Activated CD8-positive, alpha-beta memory T cell treated with anti-CD3 and anti-CD28 coated beads for 1 hour (primary cell): Measurements from ENCODE around the gene PIK3R4.

Experiments used
- DNase-seq, 2 donors: peaks; one replicate each; pipeline ENCODE4 v3.0.0-alpha.2; 2020; ENCODE audit warnings: low read depth in 1 of 2; ENCODE audit errors: extremely low read depth in 1 of 2

The PIK3R4 gene

GRCh38 chr3:130692455-130692854 lies 54.2 kb downstream of the PIK3R4 start:
- no peak for DNase-seq

DNA sequence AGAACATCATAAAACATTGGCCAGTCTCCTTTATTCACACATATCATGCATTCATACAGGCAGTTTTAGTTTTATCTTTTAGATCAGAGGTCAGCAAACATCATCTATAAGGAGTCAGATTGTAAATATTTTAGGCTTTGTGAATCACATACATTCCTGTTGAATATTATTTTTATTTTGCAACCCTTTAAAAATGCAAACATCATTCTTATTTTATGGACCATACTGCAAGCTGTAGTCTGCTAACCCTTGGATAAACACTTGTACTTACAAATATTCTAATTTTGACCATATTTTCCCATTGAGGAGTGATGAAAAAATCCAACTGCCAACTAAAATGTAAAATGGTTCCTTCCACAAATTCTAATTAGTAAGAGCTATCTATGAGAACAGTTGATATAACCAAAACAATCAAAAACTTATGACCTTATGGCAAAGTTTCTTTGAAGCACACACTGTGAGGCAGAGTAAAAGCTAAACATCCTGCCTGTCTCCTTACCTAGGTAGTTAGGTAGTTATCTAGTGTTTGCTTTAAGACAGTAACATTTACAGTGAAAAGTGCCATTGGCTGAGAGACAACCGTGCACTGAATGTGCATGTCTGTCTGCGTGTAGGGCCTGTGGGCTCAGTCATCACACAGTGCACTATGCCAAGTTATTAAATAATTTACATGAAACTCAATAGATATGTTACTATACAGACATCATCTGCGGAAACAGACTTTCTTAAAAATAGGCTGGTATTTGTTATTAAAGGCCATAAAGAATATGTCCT lies 57.7 kb downstream of the PIK3R4 start:
- no peak for DNase-seq

DNA sequence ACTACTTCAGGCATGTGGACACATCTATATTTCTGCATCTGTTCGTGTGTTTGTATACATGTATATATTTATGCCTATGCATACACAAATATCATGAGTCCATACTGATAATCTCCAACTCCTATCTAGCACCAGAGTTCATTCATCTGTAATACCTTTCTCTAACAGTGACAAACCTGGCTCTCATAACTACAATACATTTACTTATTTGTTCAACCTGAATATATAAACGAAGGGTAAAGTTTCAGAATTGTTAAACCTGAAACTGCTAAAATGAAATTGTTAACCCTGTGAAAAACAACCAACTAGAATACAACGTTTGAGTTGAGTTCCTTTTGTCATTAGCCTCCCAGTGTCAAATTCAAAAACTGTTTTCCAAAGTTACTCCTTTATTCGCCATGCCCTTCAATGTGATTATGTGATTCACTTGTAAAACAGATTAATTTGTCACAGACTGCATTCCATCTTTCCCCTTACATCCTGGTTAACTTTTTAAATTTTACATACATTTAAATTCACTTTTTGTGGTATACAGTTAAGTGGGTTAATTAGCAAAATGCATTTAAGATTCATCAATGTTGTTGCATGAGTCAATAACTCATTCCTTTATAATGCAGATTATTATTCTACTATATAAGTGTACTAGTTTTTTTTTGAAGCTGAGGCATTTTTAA lies 58.5 kb downstream of the PIK3R4 start:
- DNase-seq = no peak

DNA sequence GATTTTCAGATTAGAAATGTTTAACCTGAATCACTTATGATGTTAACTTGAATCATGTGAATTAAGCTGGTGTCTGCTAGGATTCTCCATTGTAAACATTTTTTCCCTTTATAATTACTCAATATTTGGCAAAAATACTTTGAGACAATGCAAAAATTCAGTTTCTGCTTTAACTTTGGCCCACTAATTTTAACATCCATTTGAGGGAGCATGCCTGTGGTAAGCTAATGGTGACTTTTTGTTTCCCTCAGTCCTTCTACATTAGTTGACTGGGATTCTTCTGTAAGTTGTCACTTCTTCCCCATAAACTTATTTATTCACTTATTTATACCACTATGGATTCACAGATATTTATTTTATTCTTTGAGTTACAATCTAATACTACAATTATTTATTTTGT lies 59.3 kb downstream of the PIK3R4 start:
- no peak for DNase-seq

- no peak for DNase-seq
These were observed 59.8 kb downstream of the PIK3R4 start for GRCh38 chr3:130686833-130687232.

DNA sequence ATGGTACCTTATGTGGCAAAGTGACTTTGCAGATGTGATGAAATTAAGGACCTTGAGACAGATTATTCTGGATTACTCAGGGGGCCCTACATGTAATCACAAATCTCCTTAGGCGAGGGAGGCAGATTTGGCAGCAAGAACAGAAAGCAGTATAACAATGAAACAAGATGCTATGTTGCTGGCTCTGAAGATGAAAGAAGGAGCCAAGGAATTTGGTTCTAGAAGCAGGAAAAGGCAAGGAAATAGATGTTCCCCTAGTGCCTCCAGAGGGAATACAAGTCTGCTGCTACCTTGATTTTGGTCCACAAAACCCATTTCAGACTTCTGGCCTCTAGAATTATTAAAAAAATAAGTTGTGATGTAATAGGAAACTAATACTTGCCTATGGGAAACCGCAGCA lies 64.5 kb downstream of the PIK3R4 start:
- DNase-seq = no peak

- no peak for DNase-seq
These were observed 67.4 kb downstream of the PIK3R4 start for GRCh38 chr3:130679218-130679617.

DNA sequence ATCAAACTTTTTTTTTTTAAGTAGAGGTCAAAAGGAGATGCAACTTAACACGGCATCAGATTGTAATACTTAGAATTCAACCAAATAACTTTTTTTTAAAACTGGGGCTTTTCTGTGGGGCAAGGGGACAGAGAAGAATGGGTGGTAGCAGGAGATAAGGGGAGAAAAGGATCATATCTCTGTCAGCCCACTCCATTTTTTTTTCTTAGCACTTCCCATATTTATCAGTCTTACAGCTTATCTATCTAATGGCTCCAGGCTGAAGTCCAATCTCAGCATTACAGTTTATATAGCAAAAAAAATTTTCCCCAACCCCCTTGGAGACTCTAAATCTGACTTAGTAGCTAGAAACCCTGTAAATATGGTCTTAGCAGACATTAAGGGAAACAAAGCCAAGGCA lies 69.3 kb downstream of the PIK3R4 start:
- DNase-seq = no peak

GRCh38 chr3:130671545-130672312 lies 74.9 kb downstream of the PIK3R4 start:
- DNase-seq = no peak

GRCh38 chr3:130669740-130670139 lies 76.9 kb downstream of the PIK3R4 start:
- no peak for DNase-seq

- DNase-seq = no peak
These were observed 83.5 kb downstream of the PIK3R4 start for GRCh38 chr3:130663092-130663491.

DNA sequence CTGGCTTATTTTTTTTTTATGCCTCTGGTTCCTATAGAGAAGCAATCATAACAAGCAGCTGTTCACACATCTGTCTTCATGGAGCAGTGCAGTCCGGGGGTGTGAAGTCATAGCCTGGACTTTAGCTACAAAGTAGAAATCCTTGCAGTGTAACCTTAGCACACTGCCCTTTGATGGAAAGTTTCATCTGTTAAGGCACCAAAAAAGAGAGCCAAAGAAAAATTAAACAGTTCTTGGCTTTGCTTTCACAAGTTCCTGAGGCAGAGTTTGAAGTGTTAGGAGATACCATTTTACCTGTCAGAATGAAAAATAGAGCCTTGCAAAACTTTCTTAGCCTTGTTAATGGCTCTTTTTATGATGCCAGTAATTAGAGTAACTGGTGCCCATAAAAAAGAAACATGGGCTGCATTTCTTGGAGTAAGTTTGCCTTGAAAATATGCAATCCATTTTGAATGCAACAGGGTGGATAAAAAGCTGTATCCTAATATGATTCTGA lies 84.1 kb downstream of the PIK3R4 start:
- DNase-seq = no peak

- no peak for DNase-seq
These were observed 85.3 kb downstream of the PIK3R4 start for GRCh38 chr3:130661140-130661891.

DNA sequence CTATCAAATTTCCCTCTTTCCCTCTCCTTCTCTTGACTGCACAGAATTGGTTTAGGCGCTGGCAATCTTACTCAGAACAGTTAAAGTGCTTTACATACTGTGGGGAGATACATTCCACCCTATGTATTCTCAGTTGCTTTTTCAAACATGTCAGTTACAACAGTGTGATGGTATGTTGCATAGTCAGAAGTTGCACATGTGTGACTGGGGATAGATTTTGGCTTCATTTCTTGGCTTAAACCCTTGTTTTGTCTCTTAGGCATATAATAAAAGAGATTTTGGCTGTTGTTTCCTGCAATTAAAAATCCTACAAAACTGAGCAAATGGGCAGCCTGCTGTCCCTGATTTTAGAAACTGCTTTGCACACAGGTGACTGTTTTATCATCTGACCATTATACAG lies 86.7 kb downstream of the PIK3R4 start:
- DNase-seq = no peak

GRCh38 chr3:130658678-130659077 lies 88.0 kb downstream of the PIK3R4 start:
- no peak for DNase-seq

DNA sequence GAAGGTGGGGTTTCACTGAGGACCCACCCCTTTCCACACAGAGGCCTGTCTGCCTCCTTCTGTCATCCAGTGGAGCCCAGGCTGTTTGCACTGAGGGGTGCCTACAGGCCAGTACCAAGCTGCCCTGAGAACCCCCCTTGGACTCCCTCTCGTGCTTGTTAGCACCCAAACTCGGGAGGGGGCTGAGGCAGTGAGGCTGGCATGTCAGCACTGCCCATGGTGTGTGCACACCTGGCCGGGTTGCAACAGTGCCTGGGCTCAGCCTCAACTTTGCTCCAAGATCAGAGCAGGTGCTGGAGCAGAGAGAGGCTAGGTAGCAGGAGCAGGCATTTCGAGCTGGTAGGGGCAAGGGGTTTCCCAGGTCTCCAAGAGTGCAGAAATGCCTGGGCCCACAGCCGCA lies 90.0 kb downstream of the PIK3R4 start:
- DNase-seq = no peak

GRCh38 chr3:130654921-130655320 lies 91.7 kb downstream of the PIK3R4 start:
- no peak for DNase-seq

- no peak for DNase-seq
These were observed 92.5 kb downstream of the PIK3R4 start for GRCh38 chr3:130654091-130654490.

DNA sequence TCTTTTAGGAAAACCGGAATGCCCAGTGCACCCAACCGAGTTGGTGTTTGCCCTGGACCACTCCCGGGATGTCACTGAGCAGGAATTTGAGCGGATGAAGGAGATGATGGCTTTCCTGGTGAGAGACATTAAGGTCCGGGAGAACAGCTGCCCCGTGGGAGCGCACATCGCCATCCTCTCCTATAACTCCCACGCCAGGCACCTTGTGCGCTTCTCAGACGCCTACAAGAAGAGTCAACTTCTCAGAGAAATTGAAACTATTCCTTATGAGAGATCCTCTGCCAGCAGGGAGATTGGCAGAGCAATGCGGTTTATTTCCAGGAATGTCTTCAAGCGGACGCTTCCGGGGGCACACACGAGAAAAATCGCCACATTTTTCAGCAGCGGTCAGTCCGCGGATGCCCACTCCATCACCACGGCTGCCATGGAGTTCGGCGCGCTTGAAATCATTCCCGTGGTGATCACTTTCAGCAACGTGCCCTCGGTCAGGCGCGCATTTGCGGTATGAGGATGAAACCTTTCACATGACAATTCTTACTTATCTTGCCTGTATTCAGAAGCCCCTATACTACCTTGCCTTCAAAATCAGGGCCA lies 97.5 kb downstream of the PIK3R4 start:
- DNase-seq = no peak

DNA sequence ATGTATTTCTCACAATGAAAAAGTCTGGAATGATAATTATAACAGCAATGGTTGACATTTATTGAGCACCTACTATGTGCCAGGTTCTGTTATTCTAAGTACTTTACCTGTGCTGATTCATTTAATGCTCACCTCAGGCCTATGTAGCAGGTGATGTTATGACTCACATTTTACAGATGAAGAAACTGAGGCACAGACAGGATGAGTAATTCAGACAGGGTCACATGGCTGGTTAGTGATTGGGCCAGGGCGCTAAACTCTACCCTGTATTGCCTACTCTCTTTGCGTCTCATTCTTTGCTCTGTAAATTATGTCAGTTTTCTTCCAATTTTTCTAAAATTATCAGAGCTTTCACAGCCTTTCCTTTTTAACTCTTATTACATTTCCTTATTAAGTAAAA lies 98.3 kb downstream of the PIK3R4 start:
- no peak for DNase-seq

DNA sequence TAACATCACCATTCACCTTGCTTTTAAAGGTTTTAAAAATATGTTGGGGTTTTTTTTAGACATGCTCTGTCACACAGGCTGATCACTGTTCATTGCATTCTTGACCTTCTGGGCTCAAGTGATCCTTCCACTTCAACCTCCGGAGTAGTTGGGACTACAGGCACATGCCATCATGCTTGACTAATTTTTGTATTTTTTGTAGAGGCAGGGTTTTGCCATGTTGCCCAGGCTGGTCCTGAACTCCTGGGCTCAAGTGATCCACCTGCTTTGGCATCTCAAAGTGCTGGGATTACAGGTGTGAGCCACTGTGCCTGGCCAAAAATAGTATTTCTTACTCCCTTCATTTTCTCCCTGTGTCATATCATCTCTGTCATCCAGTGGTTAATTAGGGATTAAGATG lies 101.4 kb downstream of the PIK3R4 start:
- no peak for DNase-seq
